HepG2 (cell line): Measurements from ENCODE around the gene RAB22A. TPM values are rescaled to one million over a fixed set of nuclear protein-coding genes. Genes with fewer than 3 reads are reported as not detected.

Experiments used
- ATAC-seq: fragments of 200-7000 bp; cut with Tn5 transposase; 3 replicates; pipeline ENCODE4 v1.9.1; 2020; ENCODE audit warnings: mild to moderate bottlenecking, moderate library complexity
- BruUV-seq: library from RNA; stranded (reverse); fragments of 400-500 nt; replicated peaks from 2 replicates; lab custom pipeline; 2021; lab: Mats Ljungman, UMichigan
- CTCF ChIA-PET: fragments of 300-600 bp; formaldehyde crosslinking; extraction: SDS; loops from one replicate; lab custom pipeline; 2021; ENCODE audit warnings: low total read pairs, inconsistent platforms, low intra/inter-chr PET ratio; lab: Yijun Ruan, JAX
- POLR2A ChIA-PET: fragments of 350-600 bp; sonication (Branson Sonifier 250); formaldehyde crosslinking; loops from one replicate; lab custom pipeline; 2020; ENCODE audit warnings: antibody characterized with exemption, inconsistent platforms; lab: Yijun Ruan, JAX
- DNase-seq: peaks from one replicate; pipeline ENCODE4 v3.0.0-alpha.2; 2015; ENCODE audit warnings: low spot score
- FAIRE-seq: peaks from 3 replicates; lab custom pipeline; 2011; peaks lifted over from hg19 to GRCh38; lab: Jason Lieb, UNC
- H2AFZ ChIP-seq: one replicate; pipeline ENCODE4 v1.6.1; 2011; ENCODE audit warnings: low read length, inconsistent platforms
- H3K27ac ChIP-seq: fragments of 300-600 bp; 3 replicates; pipeline ENCODE4 v1.8.0; 2011; ENCODE audit warnings: mixed run types, mild to moderate bottlenecking, mixed read lengths, low read length, inconsistent platforms; ENCODE audit not compliant: insufficient read depth; ENCODE audit errors: extremely low read length
- H3K27me3 ChIP-seq, 2 experiments: fragments of 200-600 bp in 1 of 2; 2 replicates in 1 of 2; 3 replicates in 1 of 2; pipeline versions ENCODE4 v1.6.0 to v1.8.0; 2011; ENCODE audit warnings: low read length in 2 of 2, mild to moderate bottlenecking in 2 of 2, moderate library complexity in 2 of 2, inconsistent platforms in 1 of 2; ENCODE audit not compliant: insufficient read depth in 2 of 2, control insufficient read depth in 1 of 2
- H3K36me3 ChIP-seq, 2 experiments: fragments of 200-600 bp in 1 of 2; replicated peaks in 1 of 2; 2 replicates in 1 of 2; 3 replicates in 1 of 2; pipeline versions ENCODE4 v1.5.1 to v1.8.0; 2011; ENCODE audit warnings: low read length in 2 of 2, inconsistent platforms in 1 of 2; ENCODE audit not compliant: insufficient read depth in 2 of 2, control insufficient read depth in 1 of 2
- H3K4me1 ChIP-seq: 2 replicates; pipeline ENCODE4 v1.5.1; 2012; ENCODE audit warnings: low read length, inconsistent platforms; ENCODE audit not compliant: insufficient read depth
- H3K4me2 ChIP-seq: 2 replicates; pipeline ENCODE4 v1.6.0; 2011; ENCODE audit warnings: low read depth, low read length, inconsistent platforms
- H3K4me3 ChIP-seq, 3 experiments: fragments of 200-600 bp in 1 of 3; sonication (generic), shearing (Covaris generic) in 1 of 3; replicated peaks in 1 of 3; 2 replicates each; pipeline ENCODE4 v1.5.1; 2011 to 2016; ENCODE audit warnings: low read length in 3 of 3, inconsistent platforms in 2 of 3, low read depth in 2 of 3, mild to moderate bottlenecking in 2 of 3, control low read depth in 1 of 3, mixed read lengths in 1 of 3; ENCODE audit not compliant: insufficient read depth in 1 of 3
- H3K79me2 ChIP-seq: one replicate; pipeline ENCODE4 v1.6.1; 2011; ENCODE audit warnings: low read length, inconsistent platforms; ENCODE audit not compliant: insufficient read depth
- H3K9ac ChIP-seq: 2 replicates; pipeline ENCODE4 v1.6.0; 2011; ENCODE audit warnings: mild to moderate bottlenecking, low read depth, low read length, inconsistent platforms; ENCODE audit not compliant: insufficient read depth
- H3K9me3 ChIP-seq: 2 replicates; pipeline ENCODE4 v1.5.1; 2012; ENCODE audit warnings: mild to moderate bottlenecking, low read length
- H4K20me1 ChIP-seq: 2 replicates; pipeline ENCODE4 v1.6.0; 2011; ENCODE audit warnings: inconsistent platforms, mild to moderate bottlenecking, low read length, moderate library complexity; ENCODE audit not compliant: insufficient read depth
- PCBP2 ChIP-seq: fragments of 200-400 bp; formaldehyde crosslinking; optimal IDR thresholded peaks from 2 replicates; pipeline ENCODE3; 2018; ENCODE audit warnings: low read length, low read depth; ENCODE audit not compliant: poor library complexity, severe bottlenecking
- PRDM10 ChIP-seq: sonication (generic); formaldehyde crosslinking; IDR thresholded peaks from 2 replicates; pipeline ENCODE4 v1.4.0; 2020; ENCODE audit warnings: low read depth, missing genetic modification reagents
- ZNF205 ChIP-seq: IDR thresholded peaks from 2 replicates; pipeline ENCODE4 v1.6.1; 2018; ENCODE audit warnings: missing biosample characterization, missing genetic modification reagents
- WGBS: methylation state at CpG from one replicate; pipeline ENCODE4 v1.1.6; 2017; ENCODE audit warnings: low lambda C conversion rate; 5-methylcytosine and 5-hydroxymethylcytosine counted together
- in situ Hi-C: cut with HindIII; loops from 2 replicates; pipeline ENCODE4 v1.10.0; 2017; ENCODE audit warnings: low pct_unique_long_range_greater_than_20kb; ENCODE audit not compliant: extremely low pct_ligation_motif_present
- intact Hi-C: fragments of 100-400 bp; cut with micrococcal nuclease; formaldehyde crosslinking; loops from one replicate; pipeline ENCODE4 v1.10.0; 2022; ENCODE audit not compliant: unreplicated experiment
- polyA plus RNA-seq, 8 experiments: library from polyadenylated mRNA; depleted of rRNA in 3 of 8; stranded (reverse) in 7 of 8; unstranded in 1 of 8; fragments of >200 nt; fragmentation: Illumina TruSeq in 4 of 8; extraction: Trizol in 4 of 8; gene quantifications; 2 replicates each; pipeline versions ENCODE4 v1.2.1 to v1.2.3, GENCODE V29; 2011 to 2016; ENCODE audit warnings: low read depth in 4 of 8, missing spikeins in 1 of 8, mixed read lengths in 1 of 8; ENCODE audit not compliant: insufficient read depth in 1 of 8
- total RNA-seq, 5 experiments: library from RNA; depleted of rRNA; stranded (reverse); fragments of >200 nt; fragmentation: Illumina TruSeq; extraction: Trizol; gene quantifications; 2 replicates each; pipeline ENCODE4 v1.2.3, GENCODE V29; 2016; ENCODE audit warnings: low read depth in 1 of 5

RAB22A gene
- total and polyA plus RNA-seq, 2 of the 13 experiments (the other 11 are each of a cell fraction or from before 2014, with no cell fraction given) = 10.7 to 11.2 TPM

GRCh38 chr20:58330687-58331086 lies 21.2 kb downstream of the RAB22A start (continued):
- no peak for TF ChIP-seq PCBP2
- TF ChIP-seq PRDM10 = no peak

- FAIRE-seq (no peak), DNase-seq (no peak)
- POLR2A ChIA-PET = no interaction called here
Observed at GRCh38 chr20:58331961-58332551, 22.5 kb downstream of the RAB22A start.

More at GRCh38 chr20:58331961-58332551, 22.5 kb downstream of the RAB22A start:
- CTCF ChIA-PET = no interaction called here
- peaks cover 17% of the 10 kb centered on the region for H3K79me2 ChIP-seq
- no peaks in the 10 kb centered on the region for H4K20me1 ChIP-seq
- in situ Hi-C loops = no loop called here
- 82% methylated on average over 3 of the region's 3 CpGs for WGBS
- intact Hi-C loops = no loop called here
- peaks cover 7% of the 10 kb centered on the region for H3K4me1 ChIP-seq
- H3K4me3 ChIP-seq = no peak overlapping the region
- H3K4me2 ChIP-seq = no peak overlapping the region
- no peak overlapping the region for H3K9ac ChIP-seq
- no peak overlapping the region for H2AFZ ChIP-seq
- no peak for TF ChIP-seq ZNF205
- TF ChIP-seq, all 625 proteins: peak for 0
- H3K36me3 ChIP-seq = peaks cover 2 to 11% of the 10 kb centered on the region in 2 experiments; a peak in 2 of 5 replicates
- no TSS peak for BruUV-seq
- H3K27ac ChIP-seq = no peak overlapping the region
- H3K9me3 ChIP-seq = no peaks in the 10 kb centered on the region
- H3K27me3 ChIP-seq = no peaks in the 10 kb centered on the region
- ATAC-seq = no peak
